Skin of body (tissue), 2 donors: Measurements from ENCODE around the gene PEMT. TPM values are rescaled to one million over a fixed set of nuclear protein-coding genes. Genes with fewer than 3 reads are reported as not detected.

Experiments used
- DNase-seq: peaks from one replicate; lab custom pipeline; 2025; lab: John Stamatoyannopoulos, UW
- total RNA-seq: library from RNA; depleted of rRNA; stranded (reverse); fragments of >200 nt; gene quantifications from one replicate; pipeline ENCODE4 v1.2.3, GENCODE V29; 2014

The PEMT gene
- total RNA-seq, 1 donor from 2014 or later = 18.8 TPM

GRCh38 chr17:17553217-17554195, 38.0 kb downstream of the PEMT start:
- DNase-seq = no peak

GRCh38 chr17:17552351-17553216, 38.9 kb downstream of the PEMT start:
- no peak for DNase-seq

- no peak for DNase-seq
Observed at GRCh38 chr17:17551361-17551760, 40.1 kb downstream of the PEMT start.

GRCh38 chr17:17549732-17550366, 41.7 kb downstream of the PEMT start:
- DNase-seq = no peak

- DNase-seq = no peak
Observed at GRCh38 chr17:17548044-17548443, 43.5 kb downstream of the PEMT start.

GRCh38 chr17:17547210-17547764, 44.2 kb downstream of the PEMT start:
- DNase-seq = no peak

GRCh38 chr17:17546399-17547185, 44.9 kb downstream of the PEMT start:
- no peak for DNase-seq

GRCh38 chr17:17545984-17546383, 45.5 kb downstream of the PEMT start:
- DNase-seq = no peak

GRCh38 chr17:17545031-17545820, 46.3 kb downstream of the PEMT start:
- DNase-seq = no peak

GRCh38 chr17:17542906-17543635, 48.4 kb downstream of the PEMT start:
- no peak for DNase-seq

- no peak for DNase-seq
Observed at GRCh38 chr17:17541640-17542001, 49.9 kb downstream of the PEMT start.

- DNase-seq = no peak
Observed at GRCh38 chr17:17540935-17541639, 50.4 kb downstream of the PEMT start.

- no peak for DNase-seq
Observed at GRCh38 chr17:17540278-17540906, 51.1 kb downstream of the PEMT start.

GRCh38 chr17:17539591-17539990, 51.9 kb downstream of the PEMT start:
- no peak for DNase-seq

- DNase-seq = no peak
Observed at GRCh38 chr17:17538417-17539391, 52.8 kb downstream of the PEMT start.

GRCh38 chr17:17537311-17538099, 54.0 kb downstream of the PEMT start:
- no peak for DNase-seq
